Measurements from ENCODE around the gene DTNBP1.
"Not testable (repeated sequence)": the region's sequence is repeated elsewhere in the genome, so short reads cannot be mapped to it uniquely, and the experiment has no call there.

The DTNBP1 gene

DNA sequence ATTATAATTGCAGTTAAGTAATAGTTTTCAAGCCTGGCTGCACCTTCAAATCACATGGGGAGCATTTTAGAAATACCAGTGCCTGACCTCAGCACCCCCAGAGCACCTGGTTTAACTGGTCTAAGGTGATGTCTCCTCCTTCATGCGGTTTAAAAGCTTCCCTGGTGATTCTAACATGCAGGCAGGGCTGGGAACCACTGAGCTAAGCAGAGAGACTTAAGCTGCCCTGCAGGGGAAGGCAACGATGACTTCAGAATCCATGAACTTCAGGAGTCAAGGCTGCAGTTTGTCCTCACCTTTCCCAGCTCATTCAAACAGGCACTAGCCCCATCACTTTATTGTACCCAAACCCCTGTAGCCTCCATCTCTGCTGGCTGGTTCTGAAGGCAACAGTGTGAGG is 6.1 kb upstream of the DTNBP1 start:
- no peak for DNase-seq (ENCODE audit: low read depth)

DNA sequence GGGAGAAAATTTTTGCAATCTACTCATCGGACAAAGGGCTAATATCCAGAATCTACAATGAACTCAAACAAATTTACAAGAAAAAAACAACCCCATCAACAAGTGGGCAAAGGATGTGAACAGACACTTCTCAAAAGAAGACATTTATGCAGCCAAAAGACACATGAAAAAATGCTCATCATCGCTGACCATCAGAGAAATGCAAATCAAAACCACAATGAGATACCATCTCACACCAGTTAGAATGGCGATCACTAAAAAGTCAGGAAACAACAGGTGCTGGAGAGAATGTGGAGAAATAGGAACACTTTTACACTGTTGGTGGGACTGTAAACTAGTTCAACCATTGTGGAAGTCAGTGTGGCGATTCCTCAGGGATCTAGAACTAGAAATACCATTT is 4.1 kb upstream of the DTNBP1 start:
- not testable (repeated sequence) for DNase-seq (ENCODE audit: low read depth)

DNA sequence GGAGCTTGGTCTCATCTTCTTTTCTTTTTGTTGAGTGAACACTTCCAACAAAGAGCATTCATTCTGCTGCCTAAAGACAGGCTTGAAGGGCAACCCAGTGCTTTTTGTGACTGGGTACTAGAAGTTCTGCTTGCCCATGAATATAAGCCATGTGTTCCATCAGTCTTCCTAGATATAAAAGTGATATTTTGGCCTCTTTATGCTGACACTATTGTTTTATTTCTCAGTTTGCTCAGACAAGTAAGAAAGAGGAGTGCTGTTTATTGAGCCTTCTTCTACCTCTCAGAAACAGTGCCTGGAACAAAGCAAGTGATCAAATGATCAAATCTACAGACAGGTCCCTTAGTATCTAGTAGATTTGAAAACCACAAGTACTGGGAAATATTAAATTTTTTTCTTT is 2.4 kb upstream of the DTNBP1 start:
- no peak for DNase-seq (ENCODE audit: low read depth)

DNA sequence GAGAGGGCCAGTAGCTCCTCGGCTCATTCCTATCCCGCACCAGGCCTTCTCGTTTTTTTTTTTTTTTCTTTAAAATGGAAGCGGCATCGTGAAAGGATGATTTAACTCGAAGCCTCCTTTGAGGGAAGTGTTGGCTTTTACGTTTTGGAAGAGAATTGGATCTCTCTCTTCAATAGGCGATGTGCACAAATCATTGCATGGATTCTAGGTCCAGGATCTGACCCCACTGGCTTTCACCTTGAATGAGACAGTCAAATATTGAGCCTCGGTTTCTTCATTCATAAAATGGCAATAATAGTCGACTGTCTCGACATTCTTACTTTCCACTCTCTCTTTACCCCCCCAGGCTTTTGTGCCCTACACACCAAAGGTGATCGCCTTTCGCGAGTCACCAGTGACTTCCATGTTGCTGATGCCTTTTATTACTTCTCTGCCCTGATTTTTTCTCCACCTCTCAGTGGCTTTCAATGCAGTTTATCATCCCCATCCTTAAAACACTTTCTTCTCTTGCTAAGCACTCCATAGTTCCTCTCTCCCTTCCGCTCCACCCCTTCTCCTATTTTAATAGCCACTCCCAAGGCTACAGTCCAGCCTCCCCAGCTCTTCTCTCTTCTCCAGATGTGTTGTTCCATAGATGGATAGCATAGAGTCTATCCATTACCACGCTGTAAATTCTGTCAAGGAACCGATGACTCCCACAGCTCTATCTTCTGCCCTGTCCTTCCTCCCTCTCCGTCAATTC is 473 bp upstream of the DTNBP1 start:
- DNase-seq (ENCODE audit: low read depth): no peak

DNA sequence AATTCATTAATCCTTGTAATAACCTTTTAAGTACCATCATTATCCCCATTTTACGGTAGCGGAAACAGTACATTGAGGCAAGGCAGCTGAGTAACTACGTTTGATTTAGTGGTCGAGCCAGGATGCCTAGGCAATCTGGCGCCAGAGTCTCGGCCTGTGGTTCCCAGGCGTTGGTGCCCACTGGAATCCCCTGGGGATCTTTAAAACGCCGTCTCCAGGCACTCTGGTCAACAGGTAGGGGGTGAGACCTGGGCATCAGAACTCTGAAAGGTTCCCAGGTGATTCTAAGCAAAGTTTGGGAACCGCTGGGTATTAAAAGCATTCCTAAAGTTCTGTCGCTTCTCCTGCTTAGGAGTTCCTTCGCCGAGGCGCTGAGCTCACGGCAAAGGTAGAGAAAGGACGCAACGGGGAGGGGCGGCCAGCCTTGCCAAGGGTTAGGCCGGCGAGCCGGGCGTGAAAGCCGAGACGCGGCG is 939 bp downstream of the DTNBP1 start:
- DNase-seq (ENCODE audit: low read depth): no peak

DNA sequence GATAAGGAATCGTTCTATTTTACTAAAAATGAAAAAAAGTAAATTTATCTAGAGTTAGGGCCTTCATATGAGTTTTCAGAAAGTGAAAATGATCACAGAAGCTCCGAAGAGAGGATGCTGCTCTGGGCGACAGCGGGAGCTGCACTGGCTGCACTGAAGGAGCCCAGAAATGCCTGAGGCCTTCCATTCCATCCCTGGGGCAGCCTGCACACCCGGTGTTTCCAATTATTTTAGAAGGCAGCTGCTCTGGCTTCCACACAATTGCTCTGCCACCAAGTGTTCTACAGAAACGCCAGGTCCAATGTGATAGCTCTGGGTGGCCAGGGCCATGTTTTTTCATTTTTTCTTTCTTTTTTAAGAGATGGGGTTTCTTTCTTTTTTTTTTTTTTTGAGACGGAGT is 3.6 kb downstream of the DTNBP1 start:
- DNase-seq (ENCODE audit: low read depth): no peak

DNA sequence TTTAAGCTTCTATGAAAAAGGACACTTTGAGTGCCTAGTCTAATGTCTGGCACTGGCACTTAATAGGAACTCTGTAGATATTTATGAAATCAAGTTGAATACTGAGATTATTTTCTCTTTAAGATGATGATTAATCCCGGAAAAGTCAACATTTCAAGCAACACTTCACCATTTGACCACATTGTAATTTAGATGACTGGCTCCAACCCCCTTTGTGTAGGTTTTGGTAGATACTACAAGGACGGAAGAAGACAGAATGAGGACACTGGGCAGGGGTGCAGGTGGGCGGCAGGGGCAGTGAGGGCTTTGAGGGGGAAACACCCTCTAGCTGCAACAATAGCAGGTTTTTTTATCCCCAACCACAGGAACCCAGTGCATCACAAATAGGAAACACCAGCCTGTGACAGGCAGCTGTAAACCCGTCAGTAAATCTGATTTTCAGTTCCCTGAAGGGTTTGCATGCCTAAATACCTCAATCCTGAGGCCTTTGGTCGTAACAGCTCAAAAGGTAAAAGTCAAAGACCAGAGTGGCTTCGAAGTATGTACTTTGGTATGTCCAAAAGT is 4.6 kb downstream of the DTNBP1 start:
- DNase-seq (ENCODE audit: low read depth): no peak

DNA sequence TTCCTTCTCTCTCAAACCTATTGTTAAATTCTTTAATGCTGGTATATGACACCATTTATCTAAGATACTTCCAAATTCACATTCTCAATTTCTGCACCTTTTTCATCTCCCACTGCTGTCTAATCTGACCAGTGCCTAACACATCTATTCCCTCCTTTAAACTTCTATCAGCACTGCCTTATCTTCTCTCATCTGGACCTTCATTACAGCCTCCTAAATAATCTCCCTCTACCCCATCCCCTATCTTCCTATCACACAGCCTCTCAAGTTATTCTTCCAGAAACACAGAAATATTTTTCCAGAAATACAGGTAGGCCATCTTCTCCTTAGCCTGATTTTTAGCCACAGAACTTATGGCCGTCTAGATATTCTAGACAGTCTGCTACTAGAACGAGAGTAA is 5.5 kb downstream of the DTNBP1 start:
- DNase-seq (ENCODE audit: low read depth): no peak

DNA sequence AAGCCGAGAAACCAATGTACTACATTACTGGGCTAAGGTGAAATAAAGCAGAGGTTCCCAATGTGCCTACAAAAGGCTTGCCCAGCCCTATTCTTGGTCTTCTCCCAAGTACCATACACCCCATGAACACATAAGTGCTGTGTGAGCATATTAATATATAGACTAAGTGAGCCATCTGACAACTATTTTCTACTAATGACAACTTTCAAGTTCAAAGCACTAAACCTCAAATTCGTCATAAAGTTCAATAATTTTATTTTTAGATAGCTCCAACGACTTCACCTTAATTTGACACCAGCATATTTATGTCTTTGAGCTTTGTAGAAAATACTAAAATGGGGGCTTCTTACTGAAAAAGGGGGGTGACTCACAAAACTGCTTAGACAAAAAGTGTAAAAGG is 6.7 kb downstream of the DTNBP1 start:
- no peak for DNase-seq (ENCODE audit: low read depth)

DNA sequence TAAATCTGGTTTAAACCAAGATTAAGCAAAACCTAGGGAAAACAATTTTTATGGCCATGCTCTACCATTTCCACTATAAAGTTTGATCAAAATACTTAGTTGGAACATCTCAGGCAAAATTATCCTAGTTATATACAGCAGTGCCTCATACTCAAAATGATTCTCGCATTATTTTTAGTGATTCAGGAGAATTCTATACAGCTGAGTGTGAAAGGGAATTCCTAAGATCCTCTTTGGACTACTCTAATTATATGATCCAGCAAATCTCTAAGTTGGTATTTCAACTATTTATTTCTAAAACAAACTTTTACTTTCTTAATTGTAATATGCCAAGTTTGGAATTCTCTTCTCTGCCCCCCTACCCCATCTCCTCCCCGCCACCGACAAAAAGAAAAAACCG is 8.6 kb downstream of the DTNBP1 start:
- DNase-seq (ENCODE audit: low read depth): no peak

DNA sequence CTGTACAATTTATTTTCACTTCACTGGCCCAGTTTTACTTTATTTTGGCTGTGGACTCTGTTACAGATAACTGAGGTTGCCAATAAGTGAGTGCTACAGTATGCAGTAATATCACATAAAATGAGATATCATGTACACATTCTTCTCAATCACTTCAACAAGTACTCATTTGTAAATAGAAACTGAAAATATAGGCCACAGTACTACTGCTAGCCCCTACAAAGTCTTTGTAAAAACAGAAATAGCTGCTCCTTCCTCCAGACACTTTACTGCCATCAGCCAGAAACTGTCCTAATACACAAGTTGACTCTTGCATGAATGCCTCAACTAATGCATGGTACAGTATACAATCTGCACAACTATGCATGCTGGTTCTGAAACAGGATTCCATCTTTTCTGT is 9.2 kb downstream of the DTNBP1 start:
- DNase-seq (ENCODE audit: low read depth): no peak

DNA sequence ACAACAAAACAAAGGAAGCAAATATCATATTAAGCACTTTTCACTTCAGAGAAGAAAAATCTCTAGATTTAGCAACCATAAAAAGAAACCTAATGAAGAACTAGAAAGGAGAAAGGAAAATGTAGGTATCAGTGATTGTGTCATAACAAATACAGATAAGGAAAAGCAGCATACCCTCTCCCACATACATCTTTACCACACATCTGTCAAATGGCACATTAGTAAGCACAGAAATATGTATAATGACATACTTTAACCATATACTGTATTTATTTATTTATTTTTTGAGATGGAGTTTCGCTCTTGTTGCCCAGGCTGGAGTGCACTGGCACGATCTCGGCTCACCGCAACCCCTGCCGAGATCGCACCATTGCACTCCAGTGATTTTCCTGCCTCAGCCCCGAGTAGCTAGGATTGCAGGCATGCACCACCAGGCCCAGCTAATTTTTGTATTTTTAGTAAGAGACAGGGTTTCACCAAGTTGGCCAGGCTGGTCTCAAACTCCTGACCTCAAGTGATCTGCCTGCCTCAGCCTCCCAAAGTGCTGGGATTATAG is 12.7 kb downstream of the DTNBP1 start:
- not testable (repeated sequence) for DNase-seq (ENCODE audit: low read depth)

DNA sequence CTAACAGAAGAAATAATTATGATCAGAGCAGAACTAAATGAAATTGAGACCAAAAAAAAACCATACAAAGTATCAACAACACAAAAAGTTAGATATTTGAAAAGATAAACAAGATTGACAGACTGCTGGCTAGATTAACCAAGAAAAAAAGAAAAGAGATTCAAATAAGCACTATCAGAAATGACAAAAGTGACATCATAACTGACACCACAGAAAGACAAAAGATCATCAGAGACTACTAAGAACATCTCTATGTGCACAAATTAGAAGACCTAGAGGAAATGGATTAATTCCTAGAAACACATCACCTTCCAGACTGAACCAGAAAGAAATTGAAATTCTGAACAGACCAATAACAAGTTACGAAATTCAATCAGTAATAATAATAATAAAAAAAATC is 17.9 kb downstream of the DTNBP1 start:
- DNase-seq (ENCODE audit: low read depth): no peak

DNA sequence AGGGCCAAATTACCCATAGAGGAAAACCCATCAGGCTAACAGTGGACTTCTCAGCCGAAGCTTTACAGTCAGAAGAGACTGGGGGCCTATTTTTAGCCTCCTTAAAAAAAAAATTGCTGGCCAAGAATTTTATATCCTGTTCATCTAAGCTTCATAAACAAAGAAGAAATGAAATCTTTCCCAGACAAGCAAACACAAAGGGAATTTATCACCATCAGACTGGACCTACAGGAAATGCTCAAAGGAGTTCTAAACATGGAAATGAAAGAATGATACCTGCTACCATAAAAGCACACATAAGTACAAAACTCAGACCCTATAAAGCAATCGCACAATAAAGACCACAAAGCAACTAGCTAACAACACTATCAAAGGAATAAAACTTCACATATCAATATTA is 19.3 kb downstream of the DTNBP1 start:
- DNase-seq (ENCODE audit: low read depth): no peak

DNA sequence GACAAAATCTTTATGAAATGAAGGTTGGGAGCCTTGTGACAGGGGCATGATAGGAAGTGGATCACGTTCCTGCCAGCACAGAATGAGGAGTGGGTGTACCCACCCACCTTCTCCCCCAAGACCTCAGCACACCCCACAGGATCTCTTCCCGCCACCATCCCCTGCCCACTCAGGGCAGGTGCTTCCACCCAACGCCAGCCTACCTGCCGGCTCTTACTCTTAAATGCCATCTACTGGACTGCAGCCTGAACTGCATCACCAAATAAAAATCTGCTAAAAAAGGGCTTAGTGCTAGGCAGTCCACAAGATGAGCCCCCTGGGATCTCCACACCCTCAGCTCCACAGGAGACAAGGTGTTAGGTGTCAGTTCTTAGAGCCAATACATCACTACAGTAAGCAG is 20.6 kb downstream of the DTNBP1 start:
- DNase-seq (ENCODE audit: low read depth): no peak

DNA sequence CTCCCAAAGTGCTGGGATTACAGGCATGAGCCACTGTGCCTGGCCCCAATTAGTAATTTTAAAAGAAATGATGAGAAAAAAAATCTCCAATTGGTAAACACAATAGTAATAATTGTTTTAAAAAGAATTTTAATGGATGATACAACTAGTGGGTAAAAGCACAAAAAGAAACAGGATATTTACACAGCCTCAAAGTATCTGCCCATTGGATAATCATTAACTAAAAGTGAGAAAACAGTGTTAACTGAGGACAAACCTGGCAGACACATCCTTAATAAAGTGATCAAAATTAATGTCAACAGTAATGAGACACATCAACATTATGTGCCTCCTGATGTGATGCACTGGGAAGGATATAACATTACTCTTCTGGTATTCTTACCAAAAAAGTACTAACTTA is 24.5 kb downstream of the DTNBP1 start:
- DNase-seq (ENCODE audit: low read depth): no peak

DNA sequence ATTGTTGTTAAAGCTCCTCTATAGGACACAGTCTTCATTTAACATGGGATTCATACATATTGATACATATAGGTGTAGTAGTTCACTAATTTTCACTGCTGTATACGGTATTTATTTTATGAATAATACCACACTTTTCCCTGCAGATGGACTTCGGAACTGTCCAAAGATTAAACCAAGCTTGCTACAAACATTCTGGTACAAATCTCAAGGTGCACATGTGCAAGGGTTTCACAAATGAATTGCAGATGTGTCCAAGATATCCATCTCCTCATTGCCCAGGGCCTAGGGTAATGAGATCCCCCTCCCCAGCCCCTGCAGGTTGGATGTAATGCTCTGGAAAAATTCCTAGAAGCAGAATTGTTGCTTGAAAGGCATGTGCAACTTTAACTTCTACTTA is 31.4 kb downstream of the DTNBP1 start:
- no peak for DNase-seq (ENCODE audit: low read depth)

DNA sequence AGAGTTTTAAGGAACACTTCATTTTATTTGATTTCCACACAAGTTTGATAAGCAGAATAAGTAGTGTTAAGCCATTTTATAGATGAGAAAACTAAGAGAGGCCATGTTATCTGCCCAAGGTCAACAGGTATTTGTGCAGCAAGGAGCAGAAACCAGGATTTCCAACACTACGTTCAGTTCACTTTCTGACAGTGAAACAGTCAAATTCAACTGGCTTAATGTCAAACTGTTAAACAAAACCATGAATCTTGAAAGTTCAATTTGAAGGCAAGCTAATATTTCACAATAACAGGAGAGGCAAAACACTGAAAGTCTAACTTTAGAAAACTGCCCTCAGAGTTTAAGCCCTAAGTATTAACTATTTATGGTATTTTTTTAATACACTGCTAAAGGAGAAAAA is 32.6 kb downstream of the DTNBP1 start:
- DNase-seq (ENCODE audit: low read depth): no peak

DNA sequence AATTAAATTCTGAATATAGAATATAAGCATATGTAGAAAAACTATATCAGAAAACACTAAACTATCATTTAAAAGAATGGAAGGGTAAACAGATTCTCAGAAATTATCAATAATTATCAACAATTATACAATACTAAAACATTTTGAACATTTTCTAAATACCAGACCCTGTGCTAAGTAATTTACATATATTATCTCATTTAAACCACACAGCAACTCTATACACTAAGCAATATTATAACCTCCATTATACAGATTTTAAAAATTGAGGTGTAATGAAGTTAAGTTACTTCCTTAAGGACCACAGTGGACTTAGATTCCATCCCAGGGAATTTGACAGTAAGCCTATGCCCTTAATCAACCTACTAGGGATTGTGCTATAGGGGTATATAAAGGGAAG is 33.3 kb downstream of the DTNBP1 start:
- DNase-seq (ENCODE audit: low read depth): no peak

DNA sequence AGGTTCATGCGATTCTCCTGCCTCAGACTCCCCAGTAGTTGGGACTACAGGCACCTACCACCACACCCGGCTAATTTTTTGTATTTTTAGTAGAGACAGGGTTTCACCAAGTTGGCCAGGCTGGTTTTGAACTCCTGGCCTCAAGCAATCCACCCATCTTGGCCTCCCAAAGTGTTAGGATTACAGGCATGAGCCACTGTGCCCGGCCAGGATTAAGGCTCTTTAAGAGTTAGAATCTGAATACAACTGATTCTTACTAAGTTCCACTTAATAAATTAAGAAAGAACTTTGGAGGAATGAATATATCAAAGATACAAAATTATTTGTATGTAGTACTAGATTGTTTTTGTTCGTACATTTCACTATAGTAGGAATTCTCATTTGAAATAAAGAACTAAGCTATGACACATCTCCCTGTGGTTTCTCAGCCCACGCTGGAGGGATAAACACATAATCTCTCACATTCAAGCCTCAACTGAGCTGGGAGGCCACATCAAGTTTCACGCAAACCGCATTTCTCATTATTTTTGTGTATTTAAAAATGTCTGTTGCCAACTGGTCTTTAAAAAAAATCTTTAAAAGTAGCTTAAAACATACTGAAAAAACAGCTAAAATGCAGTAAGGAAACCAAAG is 34.2 kb downstream of the DTNBP1 start:
- DNase-seq (ENCODE audit: low read depth): peak; percentile 51

DNA sequence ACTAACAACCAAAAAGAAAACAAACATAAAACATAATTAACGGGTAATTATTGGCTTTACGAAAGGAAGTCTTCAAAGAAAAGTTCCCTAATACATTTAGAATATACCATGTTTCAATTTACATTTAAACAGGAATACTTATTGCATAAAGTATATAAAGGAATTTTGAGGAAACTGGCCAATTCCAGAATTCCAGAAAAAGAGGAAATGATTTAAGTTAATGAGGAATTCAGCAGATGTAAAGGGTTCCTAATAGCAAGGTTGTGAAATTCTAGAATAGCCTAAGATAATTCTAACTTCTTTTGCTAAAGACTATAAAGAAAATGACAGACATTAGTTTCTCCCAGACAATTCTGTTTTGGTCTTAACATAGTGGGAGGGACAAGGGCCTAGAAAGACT is 35.0 kb downstream of the DTNBP1 start:
- no peak for DNase-seq (ENCODE audit: low read depth)

DNA sequence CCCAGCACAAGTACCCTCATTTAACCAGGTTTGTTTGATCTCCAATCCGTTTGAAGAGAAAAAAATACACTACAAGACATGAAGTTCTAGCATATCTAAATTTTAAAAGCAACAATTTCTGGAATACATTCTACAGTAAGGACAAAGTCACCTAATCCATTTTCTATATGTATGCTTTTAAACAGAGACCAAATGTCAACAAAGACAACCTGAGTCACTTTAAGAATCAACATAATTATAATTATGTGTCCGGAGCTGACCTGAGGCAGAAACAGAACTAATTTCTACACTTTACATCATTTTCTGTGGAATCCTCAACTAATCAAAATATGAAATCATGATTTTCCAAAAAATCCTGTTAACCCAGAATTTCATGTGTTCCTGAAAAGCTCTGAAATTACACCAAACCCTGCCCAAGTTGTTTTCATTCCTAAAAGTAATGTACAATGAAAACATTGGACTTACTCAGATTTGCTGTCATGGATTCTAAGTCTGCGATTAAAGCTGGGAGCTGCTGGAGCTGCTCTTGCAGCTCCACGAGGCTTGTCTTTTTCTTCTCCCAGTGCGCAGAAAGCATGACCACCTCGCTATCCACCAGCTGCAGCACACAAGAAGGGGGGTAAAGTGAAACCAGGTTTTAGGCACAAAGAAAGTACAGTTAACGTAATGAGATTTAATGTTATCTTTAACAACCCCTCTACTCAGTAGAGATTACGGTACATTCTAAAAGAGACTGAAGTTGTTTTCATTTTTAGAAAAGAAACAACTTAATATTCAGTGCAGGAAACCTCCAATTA is 35.8 kb downstream of the DTNBP1 start:
- no peak for DNase-seq (ENCODE audit: low read depth)

DNA sequence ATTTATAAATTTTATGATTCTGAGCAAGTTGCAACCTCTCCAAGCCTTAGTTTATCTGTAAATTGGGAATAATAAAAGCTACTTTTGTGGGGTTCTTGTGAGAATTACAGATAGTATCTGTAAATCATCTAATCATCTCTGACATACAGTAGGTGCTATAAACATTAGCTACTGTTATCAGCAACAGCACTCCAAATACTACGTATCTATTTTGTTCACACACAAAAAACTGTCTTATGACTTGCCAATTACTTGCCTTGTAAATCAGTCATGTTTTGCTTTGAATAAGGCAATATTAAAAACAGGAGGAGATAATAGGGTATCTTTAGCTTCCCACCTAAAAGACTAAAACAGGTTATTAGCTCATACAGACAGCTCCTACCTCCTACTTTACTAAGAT is 36.7 kb downstream of the DTNBP1 start:
- no peak for DNase-seq (ENCODE audit: low read depth)
